Left kidney (tissue), 8 donors: ENCODE results near the gene CBS. TPM values are rescaled to one million over a fixed set of nuclear protein-coding genes. Genes with fewer than 3 reads are reported as not detected.
"Not testable (repeated sequence)": the region's sequence is repeated elsewhere in the genome, so short reads cannot be mapped to it uniquely, and the experiment has no call there.

Experiments used
- DNase-seq: peaks from one replicate; pipeline ENCODE4 v3.0.0-alpha.2; 2013
- long read RNA-seq, 8 donors: transcript quantifications; one replicate each; lab custom pipeline, GENCODE V29; 2026
- polyA plus RNA-seq: library from polyadenylated mRNA; unstranded; fragments of 120-200 nt; gene quantifications from one replicate; pipeline ENCODE4 v1.2.1, GENCODE V29; 2013; ENCODE audit not compliant: insufficient read length

The CBS gene
- 31.0 TPM for polyA plus RNA-seq
- long read RNA-seq, donor 1, transcript CBS-204 (17 exons, 2,605 nt): major isoform, 10 of 10 reads
- long read RNA-seq, donor 1, partial matches to known transcripts: 0 of 10 reads
- long read RNA-seq, donor 1, other reads (novel, unspliced or antisense): 0 of 10 reads
- long read RNA-seq, donor 2, transcript CBS-204 (17 exons, 2,605 nt): major isoform, 6 of 20 reads
- long read RNA-seq, donor 2, partial matches to known transcripts: 11 of 20 reads
- long read RNA-seq, donor 2, other reads (novel, unspliced or antisense): 0 of 20 reads
- long read RNA-seq, donor 3, partial matches to known transcripts: 0 of 3 reads
- long read RNA-seq, donor 3, other reads (novel, unspliced or antisense): 0 of 3 reads
- long read RNA-seq, donor 4: 0 reads
- long read RNA-seq, donor 5, partial matches to known transcripts: 0 of 5 reads
- long read RNA-seq, donor 5, other reads (novel, unspliced or antisense): 0 of 5 reads
- long read RNA-seq, donor 6, transcript CBS-204 (17 exons, 2,605 nt): major isoform, 12 of 20 reads
- long read RNA-seq, donor 6, partial matches to known transcripts: 8 of 20 reads
- long read RNA-seq, donor 6, other reads (novel, unspliced or antisense): 0 of 20 reads
- long read RNA-seq, donor 7, transcript CBS-204 (17 exons, 2,605 nt): major isoform, 6 of 15 reads
- long read RNA-seq, donor 7, partial matches to known transcripts: 8 of 15 reads
- long read RNA-seq, donor 7, other reads (novel, unspliced or antisense): 0 of 15 reads
- long read RNA-seq, donor 8: 0 reads

GRCh38 chr21:43075170-43076022 lies at the start of gene CBS:
Gene CBS, minus strand, starts transcription at chr21:43075835. Its CDS starts 3,642 bp downstream, at chr21:43072193.
- DNase-seq: not testable (repeated sequence)

- not testable (repeated sequence) for DNase-seq
These were observed 40.3 kb upstream of the CBS start for GRCh38 chr21:43115956-43116355.

GRCh38 chr21:43114483-43114882 lies 38.8 kb upstream of the CBS start:
- not testable (repeated sequence) for DNase-seq

GRCh38 chr21:43109006-43109405 lies 33.4 kb upstream of the CBS start:
- DNase-seq: not testable (repeated sequence)

- DNase-seq: not testable (repeated sequence)
These were observed 32.5 kb upstream of the CBS start for GRCh38 chr21:43108177-43108576.

- not testable (repeated sequence) for DNase-seq
These were observed 32.1 kb upstream of the CBS start for GRCh38 chr21:43107794-43108137.

GRCh38 chr21:43106965-43107793 lies 31.5 kb upstream of the CBS start, which contains the start of gene U2AF1:
Gene U2AF1, minus strand, starts transcription at chr21:43107570. Its CDS starts 76 bp downstream, at chr21:43107494.
- DNase-seq: not testable (repeated sequence)

GRCh38 chr21:43104642-43105041 lies 29.0 kb upstream of the CBS start:
- not testable (repeated sequence) for DNase-seq

GRCh38 chr21:43102281-43102680 lies 26.6 kb upstream of the CBS start:
- not testable (repeated sequence) for DNase-seq

- DNase-seq: not testable (repeated sequence)
These were observed 26.0 kb upstream of the CBS start for GRCh38 chr21:43101676-43102075.

GRCh38 chr21:43101000-43101399 lies 25.4 kb upstream of the CBS start:
- DNase-seq: not testable (repeated sequence)

- DNase-seq: not testable (repeated sequence)
These were observed 16.5 kb upstream of the CBS start for GRCh38 chr21:43091979-43092614.

- DNase-seq: not testable (repeated sequence)
These were observed 15.3 kb upstream of the CBS start for GRCh38 chr21:43090947-43091346.

GRCh38 chr21:43089463-43089862 lies 13.8 kb upstream of the CBS start:
- DNase-seq: not testable (repeated sequence)

- not testable (repeated sequence) for DNase-seq
These were observed 7.1 kb upstream of the CBS start for GRCh38 chr21:43082587-43083300.

- not testable (repeated sequence) for DNase-seq
These were observed 1.0 kb upstream of the CBS start for GRCh38 chr21:43076643-43077042.

GRCh38 chr21:43076023-43076637 lies 495 bp upstream of the CBS start:
- not testable (repeated sequence) for DNase-seq

- not testable (repeated sequence) for DNase-seq
These were observed 1.1 kb downstream of the CBS start for GRCh38 chr21:43074401-43075169.
